Activated T-cell treated with anti-CD3 and anti-CD28 coated beads for 4 hours (primary cell): ENCODE measurements around the gene MRPS31.
"Not testable (repeated sequence)": the region's sequence is repeated elsewhere in the genome, so short reads cannot be mapped to it uniquely, and the experiment has no call there.

Experiments
- DNase-seq: peaks from one replicate; pipeline ENCODE4 v3.0.0-alpha.2; 2020

MRPS31 gene

GRCh38 chr13:40758811-40759210 lies 12.2 kb downstream of the MRPS31 start:
- DNase-seq, result no peak

GRCh38 chr13:40756042-40756441 lies 14.9 kb downstream of the MRPS31 start:
- DNase-seq, result no peak

- no peak for DNase-seq
Observed at GRCh38 chr13:40755082-40755700, 15.8 kb downstream of the MRPS31 start.

- no peak for DNase-seq
Observed at GRCh38 chr13:40749327-40749726, 21.7 kb downstream of the MRPS31 start.

GRCh38 chr13:40735232-40735548 lies 35.8 kb downstream of the MRPS31 start:
- not testable (repeated sequence) for DNase-seq

GRCh38 chr13:40734536-40735231 lies 36.3 kb downstream of the MRPS31 start:
- not testable (repeated sequence) for DNase-seq

GRCh38 chr13:40732658-40733057 lies 38.3 kb downstream of the MRPS31 start:
- DNase-seq, result no peak

- no peak for DNase-seq
Observed at GRCh38 chr13:40728595-40728994, 42.4 kb downstream of the MRPS31 start.

- not testable (repeated sequence) for DNase-seq
Observed at GRCh38 chr13:40714433-40714832, 56.6 kb downstream of the MRPS31 start.

- DNase-seq, result no peak
Observed at GRCh38 chr13:40706439-40706838, 64.6 kb downstream of the MRPS31 start.

- no peak for DNase-seq
Observed at GRCh38 chr13:40697711-40698110, 73.3 kb downstream of the MRPS31 start.

- no peak for DNase-seq
Observed at GRCh38 chr13:40694426-40694825, 76.6 kb downstream of the MRPS31 start.

GRCh38 chr13:40692946-40693345 lies 78.0 kb downstream of the MRPS31 start:
- no peak for DNase-seq

- no peak for DNase-seq
Observed at GRCh38 chr13:40688781-40689180, 82.2 kb downstream of the MRPS31 start.

- no peak for DNase-seq
Observed at GRCh38 chr13:40682449-40683240, 88.3 kb downstream of the MRPS31 start.

- no peak for DNase-seq
Observed at GRCh38 chr13:40681341-40682146, 89.4 kb downstream of the MRPS31 start.

GRCh38 chr13:40680659-40681323 lies 90.2 kb downstream of the MRPS31 start:
- no peak for DNase-seq

- no peak for DNase-seq
Observed at GRCh38 chr13:40679480-40679985, 91.5 kb downstream of the MRPS31 start.
